GM23338 (cell line): Measurements from ENCODE around the gene NELFCD.

ENCODE experiments used
- CREB1 ChIP-seq: fragments of 250-450 bp; sonication (Bioruptor Pico); IDR thresholded peaks from 2 replicates; pipeline ENCODE4 v1.5.0; 2020; ENCODE audit warnings: low read depth, mild to moderate bottlenecking, moderate library complexity
- EZH2 ChIP-seq: fragments of 200-600 bp; sonication (generic); IDR thresholded peaks from one replicate; pipeline ENCODE4 v1.8.0; 2017; ENCODE audit warnings: antibody characterized with exemption, mild to moderate bottlenecking, low read depth; ENCODE audit not compliant: unreplicated experiment
- JUNB ChIP-seq: IDR thresholded peaks from one replicate; pipeline ENCODE4 v1.6.1; 2016; ENCODE audit warnings: antibody characterized with exemption; ENCODE audit not compliant: unreplicated experiment
- NANOG ChIP-seq: IDR thresholded peaks from 2 replicates; pipeline ENCODE4 v1.6.1; 2016; ENCODE audit warnings: antibody characterized with exemption, borderline replicate concordance
- POLR2AphosphoS5 ChIP-seq: IDR thresholded peaks from 2 replicates; pipeline ENCODE4 v1.6.1; 2016; ENCODE audit warnings: antibody characterized with exemption, low read depth
- ZNF114 ChIP-seq: fragments of 250-450 bp; sonication (Bioruptor Pico); IDR thresholded peaks from 2 replicates; pipeline ENCODE4 v1.5.0; 2020; ENCODE audit warnings: mild to moderate bottlenecking, moderate library complexity
- TF ChIP-seq, protein P1 (sequence below), 2 experiments: fragments of 200-600 bp in 1 of 2; sonication (generic) in 1 of 2; conservative IDR thresholded peaks; 2 replicates each; pipeline versions ENCODE4 v1.5.1 to v1.6.1; 2016 to 2017; ENCODE audit warnings: antibody characterized with exemption in 2 of 2, low read depth in 2 of 2, mild to moderate bottlenecking in 2 of 2, moderate library complexity in 1 of 2

DNA sequence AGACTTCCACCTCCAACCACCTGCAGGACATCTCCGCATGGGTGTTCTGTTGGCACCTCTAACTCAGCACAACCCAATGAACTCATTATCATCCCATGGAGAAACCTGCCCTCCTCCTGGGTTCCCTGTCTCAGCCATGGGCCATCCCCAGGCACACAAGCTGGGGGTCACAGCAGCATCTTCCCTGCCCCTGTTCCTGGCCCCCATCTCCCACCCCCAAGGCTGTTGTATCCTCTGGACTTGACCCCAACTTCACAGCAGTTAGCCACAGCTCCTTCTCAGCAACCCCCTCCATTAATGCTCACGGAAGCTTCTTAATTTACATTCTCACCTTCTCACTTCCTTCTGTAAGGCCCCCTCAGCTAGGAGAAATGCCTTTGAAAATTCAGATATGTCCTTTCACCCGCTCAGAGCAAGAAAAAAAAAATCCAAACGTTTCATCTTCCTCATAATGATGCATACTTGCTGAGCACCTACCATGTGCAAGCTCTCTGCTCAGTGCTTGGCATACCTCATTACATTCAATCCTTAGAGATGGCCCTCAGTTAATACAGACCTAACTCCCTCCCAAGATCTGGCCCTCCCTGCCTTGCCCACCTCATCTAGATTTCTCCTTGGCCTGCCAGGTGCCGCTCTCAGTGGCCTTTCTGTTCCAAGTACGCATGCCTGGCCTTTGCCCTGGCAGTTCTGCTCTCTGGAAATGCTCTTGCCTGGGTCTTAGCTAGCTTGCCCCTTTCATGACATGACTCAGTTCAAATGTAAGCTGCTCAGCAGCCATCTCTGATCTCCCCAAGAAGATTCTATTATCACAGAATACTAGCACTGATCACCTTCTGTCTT lies 2.5 kb upstream of the NELFCD start:
- no peak for TF ChIP-seq EZH2
- TF ChIP-seq, protein P1, sequence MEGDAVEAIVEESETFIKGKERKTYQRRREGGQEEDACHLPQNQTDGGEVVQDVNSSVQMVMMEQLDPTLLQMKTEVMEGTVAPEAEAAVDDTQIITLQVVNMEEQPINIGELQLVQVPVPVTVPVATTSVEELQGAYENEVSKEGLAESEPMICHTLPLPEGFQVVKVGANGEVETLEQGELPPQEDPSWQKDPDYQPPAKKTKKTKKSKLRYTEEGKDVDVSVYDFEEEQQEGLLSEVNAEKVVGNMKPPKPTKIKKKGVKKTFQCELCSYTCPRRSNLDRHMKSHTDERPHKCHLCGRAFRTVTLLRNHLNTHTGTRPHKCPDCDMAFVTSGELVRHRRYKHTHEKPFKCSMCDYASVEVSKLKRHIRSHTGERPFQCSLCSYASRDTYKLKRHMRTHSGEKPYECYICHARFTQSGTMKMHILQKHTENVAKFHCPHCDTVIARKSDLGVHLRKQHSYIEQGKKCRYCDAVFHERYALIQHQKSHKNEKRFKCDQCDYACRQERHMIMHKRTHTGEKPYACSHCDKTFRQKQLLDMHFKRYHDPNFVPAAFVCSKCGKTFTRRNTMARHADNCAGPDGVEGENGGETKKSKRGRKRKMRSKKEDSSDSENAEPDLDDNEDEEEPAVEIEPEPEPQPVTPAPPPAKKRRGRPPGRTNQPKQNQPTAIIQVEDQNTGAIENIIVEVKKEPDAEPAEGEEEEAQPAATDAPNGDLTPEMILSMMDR (conservative IDR thresholded peaks at IDR 0.05; ENCODE audit: low read depth in 2 of 2) = no peak
- TF ChIP-seq JUNB = no peak
- no peak for TF ChIP-seq ZNF114
- TF ChIP-seq NANOG = no peak
- TF ChIP-seq CREB1 = no peak
- no peak for TF ChIP-seq POLR2AphosphoS5
